HEK293 (cell line): ENCODE results near the gene FMO2.

Source experiments
- CTCF ChIA-PET: fragments of 350-600 bp; formaldehyde crosslinking; extraction: SDS; loops from one replicate; lab custom pipeline; 2021; ENCODE audit warnings: antibody characterized with exemption; lab: Yijun Ruan, JAX
- POLR2A ChIA-PET: fragments of 300-600 bp; formaldehyde crosslinking; extraction: SDS; loops from one replicate; lab custom pipeline; 2020; ENCODE audit warnings: antibody characterized with exemption, inconsistent platforms; lab: Yijun Ruan, JAX
- H3K27ac ChIP-seq: fragments of 200-500 bp; sonication (Bioruptor generic); 2 replicates; pipeline ENCODE4 v1.5.1; 2014; ENCODE audit warnings: low read depth, low read length, control low read depth, inconsistent platforms; ENCODE audit errors: extremely low read depth
- H3K36me3 ChIP-seq, 2 experiments: fragments of 200-500 bp in 1 of 2; sonication (Bioruptor generic) in 1 of 2; 1 replicate in 1 of 2; 2 replicates in 1 of 2; pipeline ENCODE4 v1.5.1; 2014 to 2017; ENCODE audit warnings: inconsistent platforms in 2 of 2, low read length in 2 of 2; ENCODE audit not compliant: control insufficient read depth in 2 of 2, insufficient read depth in 1 of 2
- H3K4me1 ChIP-seq: fragments of 200-500 bp; sonication (Bioruptor generic); 2 replicates; pipeline ENCODE4 v1.5.1; 2014; ENCODE audit warnings: mild to moderate bottlenecking, low read length, inconsistent platforms; ENCODE audit not compliant: control insufficient read depth, insufficient read depth
- H3K4me3 ChIP-seq: 2 replicates; pipeline ENCODE4 v1.5.1; 2011; ENCODE audit warnings: low read depth, mild to moderate bottlenecking, control low read depth, low read length, moderate library complexity
- H3K9me3 ChIP-seq: fragments of 200-500 bp; sonication (Bioruptor generic); 2 replicates; pipeline ENCODE4 v1.5.1; 2014; ENCODE audit warnings: low read depth, low read length, inconsistent platforms; ENCODE audit not compliant: control insufficient read depth, insufficient read depth
- HOXD13 ChIP-seq: sonication (generic); formaldehyde crosslinking; IDR thresholded peaks from 2 replicates; pipeline ENCODE4 v1.8.0; 2022; ENCODE audit warnings: missing genetic modification reagents, borderline replicate concordance
- PRDM1 ChIP-seq: fragments of 450-650 bp; formaldehyde crosslinking; IDR thresholded peaks from 2 replicates; pipeline ENCODE4; 2016; ENCODE audit warnings: missing biosample characterization, missing genetic modification characterization
- ZBTB20 ChIP-seq: fragments of 450-650 bp; formaldehyde crosslinking; IDR thresholded peaks from 2 replicates; pipeline ENCODE4 v1.5.1; 2016; ENCODE audit warnings: missing biosample characterization, missing genetic modification characterization
- ZNF140 ChIP-seq: fragments of 450-650 bp; formaldehyde crosslinking; IDR thresholded peaks from 2 replicates; pipeline ENCODE4 v1.5.1; 2016; ENCODE audit warnings: missing biosample characterization, missing genetic modification characterization
- ZNF175 ChIP-seq: fragments of 450-650 bp; formaldehyde crosslinking; IDR thresholded peaks from 2 replicates; pipeline ENCODE4 v1.5.1; 2016; ENCODE audit warnings: missing biosample characterization, missing genetic modification characterization
- ZNF211 ChIP-seq: fragments of 450-650 bp; formaldehyde crosslinking; IDR thresholded peaks from 2 replicates; pipeline ENCODE4 v1.5.1; 2016; ENCODE audit warnings: low read depth, missing biosample characterization, missing genetic modification characterization
- ZNF221 ChIP-seq: fragments of 450-650 bp; formaldehyde crosslinking; IDR thresholded peaks from 2 replicates; pipeline ENCODE4 v1.5.1; 2017; ENCODE audit warnings: missing biosample characterization, missing genetic modification characterization, borderline replicate concordance
- ZNF239 ChIP-seq: fragments of 450-650 bp; formaldehyde crosslinking; IDR thresholded peaks from 2 replicates; pipeline ENCODE4 v1.5.1; 2016; ENCODE audit warnings: missing biosample characterization, missing genetic modification characterization
- ZNF274 ChIP-seq, 2 experiments: fragments of 200-500 bp in 1 of 2; fragments of 450-650 bp in 1 of 2; sonication (Bioruptor generic) in 1 of 2; formaldehyde crosslinking in 1 of 2; IDR thresholded peaks; 2 replicates each; pipeline versions ENCODE4 v1.5.1 to v1.6.1; 2014 to 2016; ENCODE audit warnings: borderline replicate concordance in 1 of 2, inconsistent platforms in 1 of 2, low read length in 1 of 2, missing biosample characterization in 1 of 2, missing genetic modification characterization in 1 of 2
- ZNF366 ChIP-seq: fragments of 450-650 bp; formaldehyde crosslinking; conservative IDR thresholded peaks from 2 replicates; pipeline ENCODE4 v1.5.1; 2016; ENCODE audit warnings: missing biosample characterization, missing genetic modification characterization
- ZNF433 ChIP-seq: fragments of 450-650 bp; formaldehyde crosslinking; IDR thresholded peaks from 2 replicates; pipeline ENCODE4 v1.5.1; 2016; ENCODE audit warnings: missing biosample characterization, missing genetic modification characterization, low read depth
- ZNF585B ChIP-seq: fragments of 450-650 bp; formaldehyde crosslinking; IDR thresholded peaks from 2 replicates; pipeline ENCODE4 v1.5.1; 2016; ENCODE audit warnings: missing biosample characterization, missing genetic modification characterization
- ZNF621 ChIP-seq: fragments of 450-650 bp; formaldehyde crosslinking; IDR thresholded peaks from 2 replicates; pipeline ENCODE4 v1.5.1; 2017; ENCODE audit warnings: missing biosample characterization, missing genetic modification characterization
- ZNF660 ChIP-seq: fragments of 450-650 bp; IDR thresholded peaks from 2 replicates; pipeline ENCODE4 v1.5.1; 2018; ENCODE audit warnings: missing biosample characterization, mild to moderate bottlenecking, missing genetic modification characterization
- ZSCAN5A ChIP-seq: fragments of 450-650 bp; formaldehyde crosslinking; IDR thresholded peaks from 2 replicates; pipeline ENCODE4 v1.5.1; 2016; ENCODE audit warnings: missing biosample characterization, missing genetic modification characterization
- TF ChIP-seq, protein P1 (sequence below): fragments of 450-650 bp; formaldehyde crosslinking; IDR thresholded peaks from 2 replicates; pipeline ENCODE4 v1.5.1; 2016; ENCODE audit warnings: missing biosample characterization, missing genetic modification characterization
- TF ChIP-seq, protein P2 (sequence below): fragments of 450-650 bp; formaldehyde crosslinking; conservative IDR thresholded peaks from 2 replicates; pipeline ENCODE4 v1.5.1; 2016; ENCODE audit warnings: low read depth, missing biosample characterization, missing genetic modification characterization

FMO2 gene

GRCh38 chr1:171158096-171158495 is 27.0 kb upstream of the FMO2 start:
- no peaks in the 10 kb centered on the region for H3K9me3 ChIP-seq
- ChIA-PET CTCF (interaction anchor here (0.6 kb wide), 1 partner anchor 29 kb away, joined by 4 read pairs; no protein-coding TSS in a partner anchor), POLR2A (no interaction called here)
- no peak overlapping the region for H3K4me3 ChIP-seq
- no peak overlapping the region for H3K27ac ChIP-seq
- no peaks in the 10 kb centered on the region for H3K36me3 ChIP-seq
- TF ChIP-seq, protein P1, sequence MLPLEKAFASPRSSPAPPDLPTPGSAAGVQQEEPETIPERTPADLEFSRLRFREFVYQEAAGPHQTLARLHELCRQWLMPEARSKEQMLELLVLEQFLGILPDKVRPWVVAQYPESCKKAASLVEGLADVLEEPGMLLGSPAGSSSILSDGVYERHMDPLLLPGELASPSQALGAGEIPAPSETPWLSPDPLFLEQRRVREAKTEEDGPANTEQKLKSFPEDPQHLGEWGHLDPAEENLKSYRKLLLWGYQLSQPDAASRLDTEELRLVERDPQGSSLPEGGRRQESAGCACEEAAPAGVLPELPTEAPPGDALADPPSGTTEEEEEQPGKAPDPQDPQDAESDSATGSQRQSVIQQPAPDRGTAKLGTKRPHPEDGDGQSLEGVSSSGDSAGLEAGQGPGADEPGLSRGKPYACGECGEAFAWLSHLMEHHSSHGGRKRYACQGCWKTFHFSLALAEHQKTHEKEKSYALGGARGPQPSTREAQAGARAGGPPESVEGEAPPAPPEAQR (tag by site-specific recombination) = no peak
- TF ChIP-seq ZNF274 (IDR thresholded peaks at IDR 0.05; ENCODE audit: low read length) (no peak), ZNF274 (tag by site-specific recombination; IDR thresholded peaks at IDR 0.05; ENCODE audit: borderline replicate concordance) (no peak), ZNF211 (no peak), ZNF621 (tag by site-specific recombination) (no peak), ZNF660 (no peak), PRDM1 (tag by site-specific recombination) (no peak), ZNF175 (no peak)
- H3K4me1 ChIP-seq = no peaks in the 10 kb centered on the region

GRCh38 chr1:171158551-171158950 is 26.5 kb upstream of the FMO2 start:
- CTCF ChIA-PET = interaction anchor here (0.6 kb wide), 1 partner anchor 28 kb away, joined by 4 read pairs; no protein-coding TSS in a partner anchor
- Histone ChIP-seq H3K4me1 (no peaks in the 10 kb centered on the region), H3K4me3 (no peak overlapping the region), H3K36me3 (no peaks in the 10 kb centered on the region), H3K27ac (no peak overlapping the region), H3K9me3 (no peaks in the 10 kb centered on the region)
- POLR2A ChIA-PET = no interaction called here
- TF ChIP-seq, protein P2, sequence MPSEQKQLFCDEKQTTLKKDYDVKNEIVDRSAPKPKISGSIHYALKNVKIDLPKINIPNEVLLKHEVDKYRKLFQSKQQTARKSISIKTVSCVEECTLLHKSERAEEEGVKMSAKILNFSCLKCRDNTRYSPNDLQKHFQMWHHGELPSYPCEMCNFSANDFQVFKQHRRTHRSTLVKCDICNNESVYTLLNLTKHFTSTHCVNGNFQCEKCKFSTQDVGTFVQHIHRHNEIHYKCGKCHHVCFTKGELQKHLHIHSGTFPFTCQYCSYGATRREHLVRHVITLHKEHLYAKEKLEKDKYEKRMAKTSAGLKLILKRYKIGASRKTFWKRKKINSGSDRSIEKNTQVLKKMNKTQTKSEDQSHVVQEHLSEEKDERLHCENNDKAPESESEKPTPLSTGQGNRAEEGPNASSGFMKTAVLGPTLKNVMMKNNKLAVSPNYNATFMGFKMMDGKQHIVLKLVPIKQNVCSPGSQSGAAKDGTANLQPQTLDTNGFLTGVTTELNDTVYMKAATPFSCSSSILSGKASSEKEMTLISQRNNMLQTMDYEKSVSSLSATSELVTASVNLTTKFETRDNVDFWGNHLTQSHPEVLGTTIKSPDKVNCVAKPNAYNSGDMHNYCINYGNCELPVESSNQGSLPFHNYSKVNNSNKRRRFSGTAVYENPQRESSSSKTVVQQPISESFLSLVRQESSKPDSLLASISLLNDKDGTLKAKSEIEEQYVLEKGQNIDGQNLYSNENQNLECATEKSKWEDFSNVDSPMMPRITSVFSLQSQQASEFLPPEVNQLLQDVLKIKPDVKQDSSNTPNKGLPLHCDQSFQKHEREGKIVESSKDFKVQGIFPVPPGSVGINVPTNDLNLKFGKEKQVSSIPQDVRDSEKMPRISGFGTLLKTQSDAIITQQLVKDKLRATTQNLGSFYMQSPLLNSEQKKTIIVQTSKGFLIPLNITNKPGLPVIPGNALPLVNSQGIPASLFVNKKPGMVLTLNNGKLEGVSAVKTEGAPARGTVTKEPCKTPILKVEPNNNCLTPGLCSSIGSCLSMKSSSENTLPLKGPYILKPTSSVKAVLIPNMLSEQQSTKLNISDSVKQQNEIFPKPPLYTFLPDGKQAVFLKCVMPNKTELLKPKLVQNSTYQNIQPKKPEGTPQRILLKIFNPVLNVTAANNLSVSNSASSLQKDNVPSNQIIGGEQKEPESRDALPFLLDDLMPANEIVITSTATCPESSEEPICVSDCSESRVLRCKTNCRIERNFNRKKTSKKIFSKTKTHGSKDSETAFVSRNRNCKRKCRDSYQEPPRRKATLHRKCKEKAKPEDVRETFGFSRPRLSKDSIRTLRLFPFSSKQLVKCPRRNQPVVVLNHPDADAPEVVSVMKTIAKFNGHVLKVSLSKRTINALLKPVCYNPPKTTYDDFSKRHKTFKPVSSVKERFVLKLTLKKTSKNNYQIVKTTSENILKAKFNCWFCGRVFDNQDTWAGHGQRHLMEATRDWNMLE (tag by site-specific recombination) = no peak
- no peak for TF ChIP-seq ZNF211
- no peak for TF ChIP-seq ZNF274 (IDR thresholded peaks at IDR 0.05; ENCODE audit: low read length)
- no peak for TF ChIP-seq ZNF274 (tag by site-specific recombination; IDR thresholded peaks at IDR 0.05; ENCODE audit: borderline replicate concordance)
- no peak for TF ChIP-seq ZNF585B (tag by site-specific recombination)
- no peak for TF ChIP-seq ZNF221 (tag by site-specific recombination)
- no peak for TF ChIP-seq ZNF366

DNA sequence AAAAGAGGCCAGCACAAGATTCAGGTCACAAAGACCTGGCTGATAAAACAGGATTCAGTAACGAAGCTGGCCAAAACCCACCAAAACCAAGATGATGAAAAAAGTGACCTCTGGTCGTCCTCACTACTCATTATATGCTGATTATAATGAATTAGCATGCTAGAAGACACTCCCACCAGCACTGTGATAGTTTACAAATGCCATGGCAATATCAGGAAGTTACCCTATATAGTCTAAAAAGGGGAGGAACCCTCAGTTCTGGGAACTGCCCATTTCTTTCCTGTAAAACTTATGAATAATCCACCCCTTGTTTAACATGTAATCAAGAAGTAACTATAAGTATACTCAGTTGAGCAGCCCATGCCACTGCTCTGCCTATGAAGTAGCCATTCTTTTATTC is 26.0 kb upstream of the FMO2 start:
- CTCF ChIA-PET = no interaction called here

More for the DNA sequence above, 26.0 kb upstream of the FMO2 start:
- no peak overlapping the region for H3K27ac ChIP-seq
- H3K4me3 ChIP-seq = no peak overlapping the region
- POLR2A ChIA-PET = no interaction called here
- H3K4me1 ChIP-seq = no peaks in the 10 kb centered on the region
- TF ChIP-seq HOXD13 (CRISPR knock-in tag) (no peak), ZSCAN5A (no peak), ZNF140 (tag by site-specific recombination) (no peak), ZBTB20 (tag by site-specific recombination) (no peak), ZNF239 (tag by site-specific recombination) (no peak), ZNF433 (tag by site-specific recombination) (no peak)
- no peaks in the 10 kb centered on the region for H3K36me3 ChIP-seq
- no peaks in the 10 kb centered on the region for H3K9me3 ChIP-seq
